Measurements from ENCODE around the gene STAB2.
A peak's percentile ranks its signal among the peaks of the same experiment; 100 is the strongest.

STAB2 gene

GRCh38 chr12:103620395-103620794 lies 33.3 kb downstream of the STAB2 start:
- no peak for TF ChIP-seq FOXM1 (IDR thresholded peaks at IDR 0.05; ENCODE audit: borderline replicate concordance, low read depth)
- TF ChIP-seq RAD21 (IDR thresholded peaks at IDR 0.05; ENCODE audit: low read depth) = no peak
- TF ChIP-seq CREB1 (IDR thresholded peaks at IDR 0.05; ENCODE audit: low read depth) = no peak
- no peak for TF ChIP-seq MAX (IDR thresholded peaks at IDR 0.05)
- no peak for TF ChIP-seq REST (IDR thresholded peaks at IDR 0.05; ENCODE audit: low read depth)
- TF ChIP-seq CEBPB (IDR thresholded peaks at IDR 0.05) = no peak
- no peak for TF ChIP-seq EP300 (IDR thresholded peaks at IDR 0.05; ENCODE audit: borderline replicate concordance)
- TF ChIP-seq NFIC (IDR thresholded peaks at IDR 0.05) = no peak
- TF ChIP-seq USF1 (IDR thresholded peaks at IDR 0.05) = no peak
- no peak for TF ChIP-seq TAF1 (IDR thresholded peaks at IDR 0.05; ENCODE audit: low read depth)

GRCh38 chr12:103623716-103624115 lies 36.6 kb downstream of the STAB2 start:
- TF ChIP-seq CEBPB (IDR thresholded peaks at IDR 0.05) = no peak
- no peak for TF ChIP-seq ZBTB7A (IDR thresholded peaks at IDR 0.05; ENCODE audit: low read depth)

- TF ChIP-seq RAD21 (IDR thresholded peaks at IDR 0.05; ENCODE audit: low read depth) (peak; percentile 35), YY1 (IDR thresholded peaks at IDR 0.05; ENCODE audit: low read depth) (no peak), REST (IDR thresholded peaks at IDR 0.05; ENCODE audit: low read depth) (no peak), FOXM1 (IDR thresholded peaks at IDR 0.05; ENCODE audit: borderline replicate concordance, low read depth) (no peak), TCF12 (IDR thresholded peaks at IDR 0.05; ENCODE audit: low read depth) (no peak)
Measured at GRCh38 chr12:103626498-103626897, 39.4 kb downstream of the STAB2 start.

GRCh38 chr12:103627189-103627855 lies 40.2 kb downstream of the STAB2 start:
- TF ChIP-seq NFIC (IDR thresholded peaks at IDR 0.05) (no peak), RAD21 (IDR thresholded peaks at IDR 0.05; ENCODE audit: low read depth) (no peak), CEBPB (IDR thresholded peaks at IDR 0.05) (no peak), EGR1 (IDR thresholded peaks at IDR 0.05) (no peak), YY1 (IDR thresholded peaks at IDR 0.05; ENCODE audit: low read depth) (no peak), ZBTB7A (IDR thresholded peaks at IDR 0.05; ENCODE audit: low read depth) (no peak), TEAD4 (IDR thresholded peaks at IDR 0.05) (no peak), CREB1 (IDR thresholded peaks at IDR 0.05; ENCODE audit: low read depth) (no peak), TCF12 (IDR thresholded peaks at IDR 0.05; ENCODE audit: low read depth) (no peak), FOXM1 (IDR thresholded peaks at IDR 0.05; ENCODE audit: borderline replicate concordance, low read depth) (no peak), EP300 (IDR thresholded peaks at IDR 0.05; ENCODE audit: borderline replicate concordance) (no peak), MAX (IDR thresholded peaks at IDR 0.05) (no peak), TAF1 (IDR thresholded peaks at IDR 0.05; ENCODE audit: low read depth) (no peak), REST (IDR thresholded peaks at IDR 0.05; ENCODE audit: low read depth) (no peak), USF1 (IDR thresholded peaks at IDR 0.05) (no peak)

Data from Ishikawa (cell line).